ENCODE measurements around the gene RAD51B. TPM values are rescaled to one million over a fixed set of nuclear protein-coding genes. Genes with fewer than 3 reads are reported as not detected.
A peak's percentile ranks its signal among the peaks of the same experiment; 100 is the strongest.

Gene RAD51B
- total and polyA plus RNA-seq, 9 donors, result 21.6 to 70.1 (median 35.1) TPM

DNA sequence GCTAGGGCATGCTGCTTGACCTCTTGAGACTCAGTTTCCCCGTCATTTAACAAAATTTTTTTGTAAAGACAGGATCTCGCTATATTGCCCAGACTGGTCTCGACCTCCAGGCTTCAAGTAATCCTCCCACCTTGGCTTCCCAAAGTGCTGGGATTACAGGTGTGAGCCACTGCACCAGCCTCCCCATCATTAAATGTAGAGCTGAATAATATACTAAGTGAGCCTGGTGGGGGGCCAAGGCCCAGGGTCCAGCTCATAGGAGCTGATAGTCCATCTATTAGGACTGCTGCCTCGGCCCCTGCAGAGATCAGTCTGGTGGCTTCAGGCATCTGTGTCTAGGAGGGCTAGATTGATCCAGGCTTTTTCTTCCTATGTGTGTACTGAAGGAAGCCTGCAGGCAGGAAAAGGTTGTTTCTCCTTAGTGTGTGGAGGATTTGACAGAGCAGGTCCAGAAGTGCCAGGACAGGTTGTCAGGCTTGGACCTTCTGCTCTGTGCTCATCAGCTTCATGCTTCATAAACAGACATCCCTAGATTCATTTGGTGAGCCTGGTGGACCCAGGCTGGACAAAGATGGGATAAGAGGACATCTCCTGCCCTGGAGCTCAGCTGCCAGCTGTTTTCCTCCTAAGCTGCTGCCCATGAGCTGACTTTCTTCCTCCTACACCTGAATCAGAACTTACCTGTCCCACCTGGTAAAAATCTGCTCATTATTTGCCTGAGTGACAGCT is 837.9 kb downstream of the RAD51B start:
- TF ChIP-seq POLR2A (IDR thresholded peaks at IDR 0.05), result no peak
- TF ChIP-seq, protein P1, sequence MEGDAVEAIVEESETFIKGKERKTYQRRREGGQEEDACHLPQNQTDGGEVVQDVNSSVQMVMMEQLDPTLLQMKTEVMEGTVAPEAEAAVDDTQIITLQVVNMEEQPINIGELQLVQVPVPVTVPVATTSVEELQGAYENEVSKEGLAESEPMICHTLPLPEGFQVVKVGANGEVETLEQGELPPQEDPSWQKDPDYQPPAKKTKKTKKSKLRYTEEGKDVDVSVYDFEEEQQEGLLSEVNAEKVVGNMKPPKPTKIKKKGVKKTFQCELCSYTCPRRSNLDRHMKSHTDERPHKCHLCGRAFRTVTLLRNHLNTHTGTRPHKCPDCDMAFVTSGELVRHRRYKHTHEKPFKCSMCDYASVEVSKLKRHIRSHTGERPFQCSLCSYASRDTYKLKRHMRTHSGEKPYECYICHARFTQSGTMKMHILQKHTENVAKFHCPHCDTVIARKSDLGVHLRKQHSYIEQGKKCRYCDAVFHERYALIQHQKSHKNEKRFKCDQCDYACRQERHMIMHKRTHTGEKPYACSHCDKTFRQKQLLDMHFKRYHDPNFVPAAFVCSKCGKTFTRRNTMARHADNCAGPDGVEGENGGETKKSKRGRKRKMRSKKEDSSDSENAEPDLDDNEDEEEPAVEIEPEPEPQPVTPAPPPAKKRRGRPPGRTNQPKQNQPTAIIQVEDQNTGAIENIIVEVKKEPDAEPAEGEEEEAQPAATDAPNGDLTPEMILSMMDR (IDR thresholded peaks at IDR 0.05), result no peak
- no peak for TF ChIP-seq EP300 (IDR thresholded peaks at IDR 0.05)
- intact Hi-C loops (cut with DNase I), result loop anchor here in 3 of 4 donors (5.0 to 10.0 kb wide), 7 partner anchors 65 to 715 kb away; no protein-coding TSS in a partner anchor
- H3K4me1 ChIP-seq (ENCODE audit: insufficient read depth), result peaks cover 48% of the 10 kb centered on the region
- peak in 2 of 5 donors; percentile 6 to 14 for DNase-seq
- 93 to 99% (median 94%) methylated on average over 4 of the region's 4 CpGs for WGBS, 3 donors
- H3K27ac ChIP-seq, result peak overlapping the region; percentile 19 to 64
- H3K4me3 ChIP-seq, result no peak overlapping the region
- no peaks in the 10 kb centered on the region for H3K36me3 ChIP-seq
- no peaks in the 10 kb centered on the region for H3K27me3 ChIP-seq
- H3K9me3 ChIP-seq, result no peaks in the 10 kb centered on the region

DNA sequence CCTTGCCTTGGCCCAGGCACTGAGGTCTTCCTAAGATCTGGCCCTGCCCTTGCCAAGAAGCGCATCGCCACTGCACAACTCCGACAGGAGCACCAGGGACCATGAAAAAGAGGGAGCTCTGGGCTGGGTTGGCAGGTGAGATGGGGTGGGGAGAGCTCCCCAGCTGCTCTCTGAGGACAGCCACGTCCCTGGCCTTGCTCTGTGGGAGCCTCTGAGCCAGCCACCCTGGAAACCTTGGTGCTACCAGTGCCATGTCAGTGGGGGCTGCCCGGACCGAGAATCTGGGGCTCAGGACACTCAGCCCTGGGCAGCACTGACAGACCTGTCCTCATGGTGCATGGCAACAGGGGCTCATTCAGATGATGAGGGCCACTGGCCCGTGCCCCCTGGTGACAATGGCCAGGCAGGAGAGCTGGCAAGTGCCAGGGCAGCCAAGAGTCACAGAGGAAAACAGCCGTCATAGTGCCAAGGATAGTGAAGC is 838.5 kb downstream of the RAD51B start:
- 82 to 95% (median 87%) methylated on average over 8 of the region's 8 CpGs for WGBS, 3 donors
- peaks cover 47% of the 10 kb centered on the region for H3K4me1 ChIP-seq (ENCODE audit: insufficient read depth)

DNA sequence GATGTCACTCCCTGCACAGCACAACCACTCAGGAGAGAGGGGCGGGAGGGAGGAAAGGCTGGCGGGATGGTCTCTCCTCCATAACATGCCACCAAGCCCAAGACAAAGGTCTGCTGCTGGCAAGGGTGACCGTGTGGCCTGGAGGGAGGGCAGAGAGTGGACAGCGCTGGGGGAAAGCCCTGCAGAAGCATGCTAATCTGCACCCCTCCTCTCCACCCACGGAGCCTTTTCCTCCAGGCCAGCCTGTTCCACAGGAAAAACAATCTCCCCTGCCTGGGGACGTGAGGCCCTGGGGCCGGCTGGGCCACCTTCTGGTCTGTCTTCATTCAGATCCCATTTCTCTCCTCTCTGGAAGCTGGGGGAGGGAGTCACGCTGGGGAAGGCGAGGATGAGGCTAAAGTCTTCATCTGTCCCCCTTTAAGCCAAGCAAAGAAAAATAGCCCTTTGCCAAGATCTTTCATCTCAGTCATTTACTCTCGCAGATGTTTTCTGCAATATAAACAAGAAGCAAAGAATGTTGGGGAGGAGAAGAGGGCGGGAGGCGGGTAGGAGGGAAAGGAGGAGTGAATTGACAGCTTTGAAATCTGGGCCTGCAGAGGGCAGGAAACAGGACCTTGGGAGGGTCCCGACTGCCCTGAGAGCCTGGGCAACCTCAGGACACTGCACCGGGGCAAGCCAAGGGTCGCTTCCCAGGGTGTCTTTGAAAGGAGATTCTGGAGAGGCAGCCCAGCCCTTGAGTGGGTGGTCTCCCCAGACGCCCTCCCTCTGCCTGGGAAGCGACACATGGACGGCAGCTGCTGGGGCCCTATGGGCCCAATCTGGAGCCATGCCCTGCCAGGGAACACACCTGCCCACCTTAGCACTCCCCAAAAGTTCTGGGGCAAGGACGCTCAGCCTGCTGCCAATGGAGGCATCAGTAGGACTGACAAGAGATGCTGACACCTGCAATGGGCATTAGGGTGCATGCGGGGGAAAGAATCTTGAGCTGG is 839.7 kb downstream of the RAD51B start:
- Histone ChIP-seq H3K4me3 (no peak overlapping the region), H3K27ac (peak overlapping the region; percentile 64 to 75), H3K4me1 (ENCODE audit: insufficient read depth) (peaks cover 44% of the 10 kb centered on the region), H3K36me3 (no peaks in the 10 kb centered on the region), H3K9me3 (no peaks in the 10 kb centered on the region), H3K27me3 (no peaks in the 10 kb centered on the region)
- 21 to 29% (median 26%) methylated on average over 20 of the region's 20 CpGs for WGBS, 3 donors
- TF ChIP-seq EP300 (IDR thresholded peaks at IDR 0.05), result no peak
- no peak for TF ChIP-seq POLR2A (IDR thresholded peaks at IDR 0.05)
- TF ChIP-seq, protein P1 (IDR thresholded peaks at IDR 0.05), result no peak
- intact Hi-C loops (cut with DNase I), result loop anchor here in 3 of 4 donors (5.0 to 10.0 kb wide), 7 partner anchors 67 to 717 kb away; no protein-coding TSS in a partner anchor
- DNase-seq, result peak in 4 of 5 donors; percentile 55 to 72 (median 63)

More for the DNA sequence above, 838.5 kb downstream of the RAD51B start:
- H3K27me3 ChIP-seq, result no peaks in the 10 kb centered on the region
- no peak overlapping the region for H3K4me3 ChIP-seq
- intact Hi-C loops (cut with DNase I), result loop anchor here in 3 of 4 donors (5.0 to 10.0 kb wide), 7 partner anchors 66 to 716 kb away; no protein-coding TSS in a partner anchor
- no peaks in the 10 kb centered on the region for H3K36me3 ChIP-seq
- peak in 2 of 5 donors; percentile 16 to 19 for DNase-seq
- H3K27ac ChIP-seq, result peak overlapping the region; percentile 19 to 64
- TF ChIP-seq EP300 (IDR thresholded peaks at IDR 0.05), result no peak
- no peak for TF ChIP-seq POLR2A (IDR thresholded peaks at IDR 0.05)
- TF ChIP-seq, protein P1 (IDR thresholded peaks at IDR 0.05), result no peak
- H3K9me3 ChIP-seq, result no peaks in the 10 kb centered on the region

DNA sequence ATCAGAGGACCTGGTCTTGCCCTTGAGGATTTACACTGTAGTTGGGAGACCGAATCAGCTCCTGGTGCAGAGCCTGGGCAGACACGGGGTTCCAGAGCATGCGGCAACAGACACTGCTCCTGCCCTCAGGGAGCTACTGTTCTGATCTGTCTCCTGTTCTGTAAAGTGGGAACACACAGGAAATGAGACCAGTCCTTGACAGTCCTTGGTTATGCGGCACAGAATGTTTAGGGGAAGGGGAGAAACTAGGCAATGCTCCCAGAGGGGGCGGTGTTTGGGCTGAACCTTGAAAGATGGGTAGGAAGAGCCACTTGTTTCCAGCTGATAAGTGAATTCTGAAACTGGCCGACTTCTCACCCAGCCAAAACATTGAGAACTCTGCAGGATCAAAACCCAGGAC is 840.9 kb downstream of the RAD51B start:
- DNase-seq, result peak in 2 of 5 donors; percentile 10 to 16
- WGBS, 3 donors, result 57 to 74% (median 74%) methylated on average over 6 of the region's 6 CpGs
- intact Hi-C loops (cut with DNase I), result loop anchor here in 1 of 4 donors (10.0 kb wide), 1 partner anchor 106 kb away; no protein-coding TSS in a partner anchor
- no peaks in the 10 kb centered on the region for H3K9me3 ChIP-seq
- TF ChIP-seq EP300 (IDR thresholded peaks at IDR 0.05), result no peak
- TF ChIP-seq, protein P1 (IDR thresholded peaks at IDR 0.05), result no peak
- TF ChIP-seq POLR2A (IDR thresholded peaks at IDR 0.05), result no peak
- no peaks in the 10 kb centered on the region for H3K36me3 ChIP-seq
- H3K4me1 ChIP-seq (ENCODE audit: insufficient read depth), result peaks cover 44% of the 10 kb centered on the region
- H3K4me3 ChIP-seq, result no peak overlapping the region
- H3K27me3 ChIP-seq, result no peaks in the 10 kb centered on the region
- peak overlapping the region in 1 of 2 donors; percentile 64 for H3K27ac ChIP-seq

Data from ovary (tissue), 9 donors.